HUES6 (cell line): ENCODE measurements around the gene PEX16.

Experiments used
- H3K27ac ChIP-seq: 2 replicates; pipeline ENCODE4 v1.7.0; 2013; ENCODE audit warnings: low read depth, mild to moderate bottlenecking, low read length, inconsistent platforms
- H3K27me3 ChIP-seq: 2 replicates; pipeline ENCODE4 v1.6.1; 2013; ENCODE audit warnings: low read length; ENCODE audit not compliant: control insufficient read depth, insufficient read depth
- H3K36me3 ChIP-seq: 2 replicates; pipeline ENCODE4 v1.6.1; 2013; ENCODE audit warnings: low read length; ENCODE audit not compliant: control insufficient read depth, insufficient read depth
- H3K4me1 ChIP-seq: 2 replicates; pipeline ENCODE4 v1.6.1; 2013; ENCODE audit warnings: low read length; ENCODE audit not compliant: control insufficient read depth, insufficient read depth
- H3K4me3 ChIP-seq: 2 replicates; pipeline ENCODE4 v1.5.1; 2013; ENCODE audit warnings: low read depth, low read length
- H3K9ac ChIP-seq: one replicate; pipeline ENCODE4 v1.6.1; 2013; ENCODE audit warnings: mild to moderate bottlenecking, low read length
- H3K9me3 ChIP-seq: 2 replicates; pipeline ENCODE4 v1.6.1; 2013; ENCODE audit warnings: low read depth, low read length; ENCODE audit not compliant: control insufficient read depth, insufficient read depth

The PEX16 gene

DNA sequence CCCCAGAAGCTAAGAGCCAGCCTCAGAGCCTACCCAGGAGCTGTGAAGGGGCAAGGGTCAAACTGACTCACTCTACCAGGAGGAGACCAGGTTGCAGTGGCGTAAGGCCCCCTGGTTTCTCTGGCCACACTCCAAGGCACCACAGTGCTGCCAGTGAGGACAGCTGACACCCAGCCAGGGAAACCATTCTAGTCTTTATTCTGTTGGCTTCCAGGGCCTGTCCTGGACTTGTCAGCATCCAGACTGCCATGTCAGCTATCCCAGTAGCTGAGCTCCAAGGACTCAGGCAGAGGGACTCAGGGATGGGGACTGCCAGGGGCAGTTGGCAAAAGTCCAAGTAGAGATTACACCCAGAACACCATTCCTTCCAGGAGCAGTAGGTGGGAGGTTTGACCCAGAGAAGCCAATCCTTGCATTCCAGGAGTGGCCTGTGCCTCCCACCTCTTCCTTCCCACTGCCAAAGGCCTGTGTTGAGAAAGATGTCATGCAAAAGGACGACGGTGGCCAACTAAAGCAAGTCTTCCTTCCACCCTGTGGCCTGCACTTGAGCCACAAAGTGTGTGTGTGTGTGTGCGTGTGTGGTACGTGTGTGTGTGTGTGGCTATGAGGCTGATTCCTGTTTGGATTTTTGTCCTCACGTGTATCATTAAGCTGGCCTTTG, 35.8 kb downstream of the PEX16 start:
- H3K9me3 ChIP-seq: no peaks in the 10 kb centered on the region
- H3K9ac ChIP-seq: no peak overlapping the region
- peaks cover 4% of the 10 kb centered on the region; the same call in 1 of the 2 replicates for H3K4me1 ChIP-seq
- peaks cover 19% of the 10 kb centered on the region for H3K27me3 ChIP-seq
- peaks cover 8% of the 10 kb centered on the region for H3K36me3 ChIP-seq
- no peak overlapping the region for H3K27ac ChIP-seq
- no peak overlapping the region for H3K4me3 ChIP-seq

DNA sequence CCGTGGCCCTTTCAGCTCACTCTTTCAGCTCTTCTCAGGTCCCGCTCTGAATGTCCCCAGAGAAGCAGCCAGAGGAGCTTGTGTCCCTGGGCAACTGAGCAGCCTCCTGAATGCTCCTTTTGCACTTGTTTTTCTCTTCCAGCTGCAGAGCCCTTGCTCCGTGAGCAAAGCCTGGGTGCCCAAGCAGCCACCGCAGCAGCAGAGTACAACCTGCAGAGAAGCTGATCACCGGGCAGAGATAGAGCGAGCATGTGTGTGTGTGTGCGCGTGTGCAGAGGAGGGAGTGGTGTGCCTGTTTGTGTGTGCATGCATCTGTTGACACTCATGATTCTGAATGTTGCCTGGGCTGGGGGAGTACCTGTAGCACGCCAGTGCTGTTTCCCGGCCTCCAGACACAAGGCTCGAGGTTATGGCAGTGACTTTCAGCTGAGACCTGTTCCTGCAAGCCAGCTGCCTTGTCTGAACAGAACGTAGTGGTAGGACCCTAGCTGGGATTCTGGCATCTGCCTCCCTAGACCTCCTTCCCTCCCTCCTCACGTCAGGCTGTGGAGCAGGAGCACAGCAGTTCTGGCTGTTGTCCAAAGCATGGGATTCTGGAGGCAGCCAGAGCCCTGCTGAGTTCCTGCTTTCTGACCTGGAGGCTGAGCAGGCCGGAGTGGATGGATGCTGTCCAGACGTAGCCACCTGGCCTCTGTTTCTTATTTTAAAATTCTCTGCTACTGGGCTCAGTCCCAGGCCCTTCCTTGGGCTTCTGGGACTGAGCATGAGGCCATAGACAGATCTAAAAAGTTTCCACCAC, 36.7 kb downstream of the PEX16 start:
- H3K4me3 ChIP-seq: no peak overlapping the region
- no peak overlapping the region for H3K9ac ChIP-seq
- H3K27ac ChIP-seq: no peak overlapping the region
- H3K36me3 ChIP-seq: peaks cover 8% of the 10 kb centered on the region
- H3K4me1 ChIP-seq: peaks cover 12% of the 10 kb centered on the region
- no peaks in the 10 kb centered on the region for H3K9me3 ChIP-seq
- H3K27me3 ChIP-seq: peaks cover 11% of the 10 kb centered on the region; the same call in 1 of the 2 replicates

- H3K27ac ChIP-seq: no peak overlapping the region
- H3K9me3 ChIP-seq: no peaks in the 10 kb centered on the region
- peaks cover 5% of the 10 kb centered on the region; the same call in 1 of the 2 replicates for H3K27me3 ChIP-seq
- no peak overlapping the region for H3K4me3 ChIP-seq
- H3K9ac ChIP-seq: no peak overlapping the region
- H3K36me3 ChIP-seq: peaks cover 14% of the 10 kb centered on the region
- H3K4me1 ChIP-seq: peaks cover 15% of the 10 kb centered on the region
Observed at GRCh38 chr11:45879803-45880686, 37.6 kb downstream of the PEX16 start.

- Histone ChIP-seq H3K4me1 (peaks cover 18% of the 10 kb centered on the region), H3K27me3 (no peaks in the 10 kb centered on the region), H3K9ac (no peak overlapping the region), H3K4me3 (no peak overlapping the region), H3K27ac (no peak overlapping the region), H3K36me3 (peaks cover 19% of the 10 kb centered on the region), H3K9me3 (no peaks in the 10 kb centered on the region)
Observed at GRCh38 chr11:45877845-45878244, 39.8 kb downstream of the PEX16 start.

- H3K27ac ChIP-seq: no peak overlapping the region
- no peaks in the 10 kb centered on the region for H3K27me3 ChIP-seq
- peaks cover 19% of the 10 kb centered on the region for H3K36me3 ChIP-seq
- H3K9me3 ChIP-seq: no peaks in the 10 kb centered on the region
- peaks cover 19% of the 10 kb centered on the region for H3K4me1 ChIP-seq
- H3K9ac ChIP-seq: no peak overlapping the region
- H3K4me3 ChIP-seq: no peak overlapping the region
Observed at GRCh38 chr11:45877221-45877620, 40.5 kb downstream of the PEX16 start.

GRCh38 chr11:45876401-45876800, 41.3 kb downstream of the PEX16 start:
- Histone ChIP-seq H3K9ac (no peak overlapping the region), H3K9me3 (no peaks in the 10 kb centered on the region), H3K36me3 (peaks cover 26% of the 10 kb centered on the region), H3K27me3 (no peaks in the 10 kb centered on the region), H3K27ac (no peak overlapping the region), H3K4me3 (no peak overlapping the region), H3K4me1 (peaks cover 19% of the 10 kb centered on the region)

- H3K36me3 ChIP-seq: peaks cover 49% of the 10 kb centered on the region
- no peak overlapping the region for H3K4me3 ChIP-seq
- no peaks in the 10 kb centered on the region for H3K9me3 ChIP-seq
- no peaks in the 10 kb centered on the region for H3K27me3 ChIP-seq
- no peak overlapping the region for H3K9ac ChIP-seq
- peaks cover 19% of the 10 kb centered on the region for H3K4me1 ChIP-seq
- no peak overlapping the region for H3K27ac ChIP-seq
Observed at GRCh38 chr11:45872651-45873356, 44.9 kb downstream of the PEX16 start.

GRCh38 chr11:45871638-45872037, 46.0 kb downstream of the PEX16 start:
- H3K4me1 ChIP-seq: peaks cover 18% of the 10 kb centered on the region
- H3K27me3 ChIP-seq: no peaks in the 10 kb centered on the region
- peaks cover 59% of the 10 kb centered on the region for H3K36me3 ChIP-seq
- no peak overlapping the region for H3K27ac ChIP-seq
- no peak overlapping the region for H3K4me3 ChIP-seq
- no peak overlapping the region for H3K9ac ChIP-seq
- H3K9me3 ChIP-seq: no peaks in the 10 kb centered on the region

GRCh38 chr11:45870706-45871105, 47.0 kb downstream of the PEX16 start:
- H3K9ac ChIP-seq: no peak overlapping the region
- no peak overlapping the region for H3K27ac ChIP-seq
- no peak overlapping the region for H3K4me3 ChIP-seq
- no peaks in the 10 kb centered on the region for H3K27me3 ChIP-seq
- peaks cover 9% of the 10 kb centered on the region for H3K4me1 ChIP-seq
- H3K36me3 ChIP-seq: peaks cover 65% of the 10 kb centered on the region
- H3K9me3 ChIP-seq: no peaks in the 10 kb centered on the region

- Histone ChIP-seq H3K27ac (no peak overlapping the region), H3K36me3 (peaks cover 57% of the 10 kb centered on the region), H3K4me3 (no peak overlapping the region), H3K27me3 (no peaks in the 10 kb centered on the region), H3K4me1 (peaks cover 5% of the 10 kb centered on the region), H3K9me3 (no peaks in the 10 kb centered on the region), H3K9ac (no peak overlapping the region)
Observed at GRCh38 chr11:45869551-45869950, 48.1 kb downstream of the PEX16 start.
